ACHN (cell line): Measurements from ENCODE around the gene RAB34.
"Not testable (repeated sequence)": the region's sequence is repeated elsewhere in the genome, so short reads cannot be mapped to it uniquely, and the experiment has no call there.

Source experiments
- DNase-seq: peaks from one replicate; pipeline ENCODE4 v3.0.0-alpha.2; 2015
- in situ Hi-C: cut with HindIII; loops from 2 replicates; pipeline ENCODE4 v1.10.0; 2017; ENCODE audit warnings: low sequenced_read_pairs, low pct_ligation_motif_present, low pct_unique_long_range_greater_than_20kb

Gene RAB34

GRCh38 chr17:28735913-28736769, 18.5 kb upstream of the RAB34 start:
- DNase-seq, in situ Hi-C loops: not testable (repeated sequence)

GRCh38 chr17:28735242-28735722, 17.6 kb upstream of the RAB34 start:
- in situ Hi-C loops, result no loop called here
- no peak for DNase-seq

- in situ Hi-C loops, result no loop called here
- DNase-seq, result no peak
Measured at GRCh38 chr17:28734712-28735241, 17.1 kb upstream of the RAB34 start.

DNA sequence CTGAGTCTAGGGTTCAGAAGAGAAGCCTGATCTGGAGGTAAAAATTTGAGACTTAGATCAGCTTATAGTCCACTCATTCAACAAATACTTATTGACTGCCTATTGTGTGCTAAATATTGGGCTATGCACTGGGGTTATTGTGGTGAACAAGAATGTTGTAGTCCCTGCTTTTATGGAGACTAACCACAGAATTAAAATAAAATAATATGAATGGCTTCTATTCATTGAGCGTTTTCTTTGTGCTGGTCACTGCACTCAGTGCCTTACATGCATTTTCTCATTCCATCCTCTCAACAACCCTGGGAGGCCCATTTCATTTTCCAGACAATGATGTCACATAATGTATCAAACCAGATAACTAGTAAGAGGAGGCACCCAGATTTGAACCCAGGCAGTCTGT, 15.7 kb upstream of the RAB34 start:
- in situ Hi-C loops, result no loop called here
- no peak for DNase-seq

DNA sequence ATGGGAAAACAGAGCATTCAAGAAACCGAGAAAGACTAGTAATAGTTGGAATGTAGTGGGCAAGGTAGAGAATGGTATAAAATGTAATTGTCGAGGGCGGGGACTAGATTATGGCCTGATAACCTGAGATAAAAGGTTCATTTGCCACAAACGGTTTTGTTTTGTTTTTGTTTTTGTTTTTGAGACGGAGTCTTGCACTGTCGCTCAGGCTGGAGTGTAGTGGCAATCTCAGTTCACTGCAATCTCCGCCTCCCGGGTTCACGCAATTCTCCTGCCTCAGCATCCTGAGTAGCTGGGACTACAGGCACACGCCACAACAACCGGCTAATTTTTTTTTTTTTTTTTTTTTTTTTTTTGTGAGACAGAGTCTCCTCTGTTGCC, 12.3 kb upstream of the RAB34 start:
- DNase-seq, result no peak
- in situ Hi-C loops, result no loop called here

DNA sequence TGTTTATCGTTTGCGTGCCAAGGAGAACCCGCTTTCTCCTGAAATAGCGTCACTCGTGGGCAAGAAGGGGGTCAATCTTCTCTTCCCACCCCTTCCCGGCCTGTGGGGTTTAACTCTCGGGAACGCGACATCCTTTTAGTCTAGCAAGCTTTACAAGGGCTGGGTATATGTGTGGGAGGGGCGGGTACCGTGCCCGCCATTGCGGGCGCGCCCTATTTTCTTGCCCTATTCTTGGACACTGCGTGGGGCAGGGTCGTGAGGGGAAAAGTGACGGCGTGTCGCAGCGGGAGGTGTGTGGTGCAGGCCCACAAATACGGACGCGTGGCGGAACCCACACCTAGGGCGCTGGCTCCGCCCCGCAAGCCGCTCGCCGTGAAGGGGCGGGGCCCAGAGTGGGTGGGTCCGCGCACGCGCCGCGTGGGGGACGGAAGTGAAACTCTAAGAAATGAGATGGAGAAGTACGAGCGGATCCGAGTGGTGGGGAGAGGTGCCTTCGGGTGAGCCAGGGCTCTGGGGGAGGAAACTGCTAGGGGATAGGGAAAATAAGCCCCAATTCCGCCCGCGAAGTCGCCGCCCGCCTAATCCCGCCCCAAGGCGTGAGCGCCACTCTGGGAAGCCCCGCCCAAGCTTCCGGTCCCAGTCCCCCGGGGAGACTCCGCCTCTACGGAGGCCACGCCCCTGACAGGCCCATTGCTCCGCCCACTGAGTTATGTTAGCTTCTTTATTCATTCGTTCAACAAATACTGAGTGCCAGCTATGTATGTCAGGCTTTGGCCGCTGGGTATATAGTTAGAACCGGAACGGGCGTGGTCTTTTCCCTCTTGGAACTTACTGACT, 10.9 kb upstream of the RAB34 start, which contains the start of gene NEK8:
Gene NEK8 (plus strand): TSS at position 425 of the 837 bp plus-strand sequence. CDS start 26 bp downstream, at position 451.
- peak; percentile 93 for DNase-seq
- in situ Hi-C loops, result no loop called here

DNA sequence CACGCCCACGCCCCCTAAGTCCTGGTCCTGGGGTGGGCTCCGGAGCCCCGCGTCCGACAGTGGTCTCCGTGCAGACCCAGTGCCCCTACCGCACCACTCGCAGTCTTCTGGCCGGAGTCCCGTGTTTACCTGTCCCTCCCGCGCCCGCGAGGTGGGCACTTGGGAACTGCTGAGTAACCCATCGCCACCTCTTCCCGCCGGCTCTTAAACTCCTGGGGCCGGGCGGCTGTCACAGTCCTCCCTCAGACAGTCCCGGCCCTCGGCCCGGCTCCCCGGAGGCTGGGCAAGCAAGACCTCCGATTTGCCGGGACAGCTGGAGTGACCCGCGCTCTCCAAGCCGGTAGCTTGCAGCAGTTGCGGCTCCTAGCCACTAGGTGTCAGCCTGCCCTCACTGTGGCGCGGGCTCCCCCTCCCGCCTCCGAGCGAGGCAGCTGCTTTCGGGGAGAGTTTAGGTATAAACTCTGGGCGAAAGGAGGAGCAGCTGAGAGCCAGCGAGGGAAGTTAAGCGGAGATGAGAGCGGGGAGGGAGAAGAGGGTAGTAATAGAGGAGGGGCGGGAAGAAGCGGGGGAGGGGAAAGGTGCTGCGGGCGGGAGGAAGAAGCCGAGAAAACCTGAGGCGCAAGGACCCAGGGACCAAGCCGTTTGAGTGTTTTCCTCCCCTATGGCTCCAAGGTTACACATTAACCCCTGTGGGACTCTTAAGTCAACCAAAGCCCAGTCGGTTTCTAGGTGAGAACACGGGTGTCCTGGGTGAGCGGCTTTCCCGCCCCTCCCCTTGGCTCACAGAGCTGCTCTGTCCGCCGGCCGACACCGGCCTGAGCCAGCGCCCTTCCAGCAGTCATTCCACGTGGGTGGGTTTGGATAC, 9.2 kb upstream of the RAB34 start:
- in situ Hi-C loops, result no loop called here
- DNase-seq, result peak; percentile 98

DNA sequence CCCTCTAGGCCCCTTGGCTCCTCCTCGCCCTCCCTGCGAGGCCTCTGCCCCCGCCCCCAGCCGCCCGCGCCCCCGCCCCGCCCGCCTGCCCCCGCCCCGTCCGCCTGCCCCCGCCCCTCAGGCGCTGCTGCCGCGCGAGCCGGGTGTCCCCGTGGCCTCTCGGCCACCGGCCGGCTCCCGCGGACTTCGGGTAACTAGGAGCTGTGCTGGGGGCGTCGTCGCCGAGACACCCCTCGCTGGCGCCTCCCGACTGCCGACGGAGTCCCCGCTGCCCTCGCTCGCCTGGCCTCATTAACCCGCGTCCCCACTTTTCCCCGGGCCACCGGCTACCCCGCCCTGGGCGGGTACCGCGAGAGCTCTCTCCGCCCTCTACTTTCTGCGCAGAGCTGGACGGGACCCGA, 8.6 kb upstream of the RAB34 start, which contains the start of gene TLCD1:
Gene TLCD1 (minus strand): TSS at position 8 of the 401 bp plus-strand sequence. CDS start 136 bp downstream, outside the sequence.
- DNase-seq, result peak; percentile 83
- in situ Hi-C loops, result no loop called here

GRCh38 chr17:28725660-28726225, 8.1 kb upstream of the RAB34 start:
- in situ Hi-C loops, result no loop called here
- peak; percentile 62 for DNase-seq

DNA sequence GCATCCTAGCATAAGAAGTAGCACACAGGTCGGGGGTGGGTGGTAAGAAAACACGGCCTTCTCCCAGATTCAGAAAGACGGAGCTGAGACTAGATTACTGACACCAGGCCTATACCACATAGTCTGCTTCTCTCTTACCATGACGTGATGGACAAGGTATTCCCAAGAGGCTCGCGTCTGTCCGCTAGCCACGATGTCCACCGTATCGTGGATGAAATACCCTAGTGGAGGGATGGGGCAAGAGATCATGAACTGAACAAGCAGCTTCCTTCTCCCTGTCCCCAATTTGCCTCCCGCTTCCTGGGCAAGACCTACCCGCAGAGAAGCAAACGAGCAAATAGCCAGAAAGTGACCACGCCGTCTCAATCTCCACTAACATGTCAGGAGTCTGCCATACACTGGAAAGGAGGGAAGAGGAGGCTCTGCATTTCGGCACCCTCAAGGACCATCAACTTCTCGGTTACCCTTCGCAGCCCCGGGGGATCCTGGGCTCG, 7.5 kb upstream of the RAB34 start:
- DNase-seq, result peak; percentile 81
- in situ Hi-C loops, result no loop called here

DNA sequence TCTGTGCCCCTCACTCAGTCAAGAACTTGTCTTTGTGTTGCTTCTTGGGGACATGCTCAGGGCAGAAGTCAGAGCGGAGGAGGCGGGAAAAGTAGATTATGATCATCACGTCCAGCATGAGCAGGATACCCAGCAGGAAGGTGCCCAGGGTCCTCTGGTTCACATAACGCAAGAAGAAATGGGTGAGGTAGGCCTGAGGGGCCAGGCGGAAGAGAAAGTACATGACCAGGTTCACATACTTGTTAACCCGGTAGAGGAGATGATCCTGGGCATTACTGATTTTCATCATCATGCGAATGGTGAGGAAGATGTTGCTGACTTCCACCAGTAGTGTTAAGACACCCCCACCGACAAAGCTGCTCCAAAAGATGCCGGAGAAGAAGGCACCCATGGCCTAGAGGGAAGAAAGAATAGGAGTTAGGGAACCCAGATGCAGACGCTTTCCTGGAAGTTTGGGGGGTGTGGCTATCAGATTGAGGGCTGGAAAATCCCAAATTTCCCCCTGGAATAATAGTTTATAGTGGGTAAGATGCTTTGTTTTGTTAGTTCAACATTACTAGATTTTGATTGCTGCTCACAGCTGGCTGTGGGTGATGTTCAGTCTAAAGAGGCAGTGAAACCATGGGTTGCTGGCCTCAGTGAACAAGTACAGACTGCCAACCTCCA, 7.0 kb upstream of the RAB34 start:
- no peak for DNase-seq
- in situ Hi-C loops, result no loop called here

GRCh38 chr17:28723836-28724499, 6.3 kb upstream of the RAB34 start:
- in situ Hi-C loops, DNase-seq: not testable (repeated sequence)

DNA sequence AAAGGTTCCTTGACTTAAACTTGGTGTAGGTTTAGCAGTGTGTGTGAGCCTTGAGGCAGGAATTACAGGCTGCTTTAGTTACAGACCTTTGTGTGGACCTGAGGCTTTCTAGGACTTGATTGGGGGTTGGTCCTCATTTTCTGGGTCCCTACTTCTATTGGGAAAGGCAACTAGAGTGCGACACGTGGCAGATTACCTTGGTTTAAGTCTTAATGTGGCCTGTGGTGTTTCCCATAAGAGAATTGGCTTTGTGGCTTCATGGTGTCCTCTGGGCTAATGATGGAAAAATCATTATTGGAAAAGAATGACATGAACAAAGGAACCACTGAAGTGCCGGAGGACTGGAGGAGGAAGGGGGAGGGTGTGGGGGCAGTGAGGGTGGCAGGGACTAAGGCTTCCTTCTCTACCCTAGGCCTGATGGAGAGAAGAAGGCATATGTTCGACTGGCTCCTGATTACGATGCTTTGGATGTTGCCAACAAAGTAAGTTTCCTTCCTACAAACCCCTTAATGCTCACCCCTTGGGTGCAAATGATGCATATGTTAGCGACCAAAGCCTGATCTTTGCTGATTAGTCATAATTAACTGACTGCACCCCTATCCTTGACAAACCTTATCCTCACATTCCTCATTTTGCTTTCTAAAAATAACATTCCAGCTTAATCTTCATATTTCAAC, 5.6 kb upstream of the RAB34 start:
- DNase-seq, result no peak
- in situ Hi-C loops, result no loop called here

DNA sequence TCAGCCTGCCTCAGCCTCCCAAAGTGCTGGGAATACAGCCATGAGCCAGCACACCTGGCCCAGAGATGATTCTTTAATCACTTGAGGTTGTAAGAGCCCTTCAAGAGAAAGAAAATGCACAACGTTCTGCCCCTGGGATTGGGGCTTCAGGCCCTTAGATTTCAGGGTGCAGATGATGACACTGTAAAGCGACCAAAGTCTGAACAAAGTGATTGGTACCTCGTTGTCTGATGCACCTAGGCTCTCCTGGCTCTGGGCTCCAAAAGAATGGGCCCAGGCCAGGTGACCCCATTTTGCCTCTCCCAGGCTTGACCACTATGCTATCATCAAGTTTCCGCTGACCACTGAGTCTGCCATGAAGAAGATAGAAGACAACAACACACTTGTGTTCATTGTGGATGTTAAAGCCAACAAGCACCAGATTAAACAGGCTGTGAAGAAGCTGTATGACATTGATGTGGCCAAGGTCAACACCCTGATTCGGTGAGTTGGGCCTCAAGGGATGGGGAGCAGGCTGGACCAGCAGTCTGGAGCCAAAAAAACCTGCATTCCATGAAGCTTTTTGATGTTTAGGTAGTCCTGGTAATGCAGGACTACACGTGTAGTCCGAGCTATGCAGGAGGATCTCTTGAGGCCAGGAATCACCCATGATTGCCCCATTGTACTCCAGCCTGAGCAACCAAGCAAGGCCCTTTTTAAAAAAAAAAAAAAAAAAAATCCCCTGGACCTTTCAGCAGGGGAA, 4.9 kb upstream of the RAB34 start:
- in situ Hi-C loops, result no loop called here
- no peak for DNase-seq

DNA sequence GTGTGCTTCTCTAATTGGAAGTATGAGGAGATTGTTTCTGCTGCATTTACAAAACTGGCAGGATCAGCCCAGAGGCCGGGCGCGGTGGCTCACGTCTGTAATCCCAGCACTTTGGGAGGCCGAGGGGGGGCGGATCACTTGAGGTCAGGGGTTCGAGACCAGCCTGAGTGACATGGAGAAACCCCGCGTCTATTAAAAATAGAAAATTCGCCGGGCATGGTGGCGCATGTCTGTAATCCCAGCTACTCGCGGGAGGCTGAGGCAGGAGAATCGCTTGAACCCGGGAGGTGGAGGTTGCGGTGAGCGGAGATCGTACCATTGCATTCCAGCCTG, 3.3 kb upstream of the RAB34 start:
- in situ Hi-C loops, result not testable (repeated sequence)

More for the DNA sequence above, 3.3 kb upstream of the RAB34 start:
- not testable (repeated sequence) for DNase-seq
